Tibial nerve (tissue), 4 donors: ENCODE data around the gene PTPRG. TPM values are rescaled to one million over a fixed set of nuclear protein-coding genes. Genes with fewer than 3 reads are reported as not detected.

Experiments
- DNase-seq, 2 donors: peaks; one replicate each; pipeline ENCODE4 v3.0.0-alpha.2; 2019; ENCODE audit warnings: low spot score in 2 of 2
- H3K27ac ChIP-seq, 4 donors: fragments of 200-600 bp; sonication (generic) in 3 of 4; one replicate each; pipeline ENCODE4 v1.5.1; 2017 to 2019; ENCODE audit warnings: mild to moderate bottlenecking in 1 of 4
- H3K27me3 ChIP-seq, 2 donors: fragments of 200-600 bp; sonication (generic) in 1 of 2; one replicate each; pipeline versions ENCODE4 v1.5.1 to v1.6.0; 2017 to 2019
- H3K36me3 ChIP-seq, 3 donors: fragments of 200-600 bp; sonication (generic); one replicate each; pipeline ENCODE4 v1.5.1; 2018 to 2019
- H3K4me1 ChIP-seq, 4 donors: fragments of 200-600 bp; sonication (generic) in 3 of 4; one replicate each; pipeline ENCODE4 v1.5.1; 2017 to 2019
- H3K4me3 ChIP-seq, 4 donors: fragments of 200-600 bp; sonication (generic) in 3 of 4; one replicate each; pipeline ENCODE4 v1.5.1; 2017 to 2019; ENCODE audit warnings: mild to moderate bottlenecking in 1 of 4, moderate library complexity in 1 of 4
- H3K9me3 ChIP-seq, 4 donors: fragments of 200-600 bp; sonication (generic) in 3 of 4; one replicate each; pipeline ENCODE4 v1.5.1; 2017 to 2019
- EP300 ChIP-seq, 2 donors: sonication (generic); formaldehyde crosslinking; IDR thresholded peaks; one replicate each; pipeline ENCODE4 v1.6.1; 2017; ENCODE audit warnings: antibody characterized with exemption in 2 of 2, mild to moderate bottlenecking in 1 of 2
- POLR2A ChIP-seq, 2 donors: fragments of 450-650 bp; IDR thresholded peaks; one replicate each; pipeline ENCODE4 v1.6.1; 2017; ENCODE audit warnings: antibody characterized with exemption in 2 of 2, mild to moderate bottlenecking in 2 of 2, moderate library complexity in 2 of 2
- WGBS, 2 donors: methylation state at CpG; one replicate each; pipeline ENCODE4 v1.1.5; 2018; 5-methylcytosine and 5-hydroxymethylcytosine counted together
- total RNA-seq, 4 donors: library from RNA; depleted of rRNA; stranded (reverse); fragments of >200 nt; gene quantifications; one replicate each; pipeline ENCODE4 v1.1.0, GENCODE V29; 2016
- TF ChIP-seq, protein P1 (sequence below), 5 experiments: fragments of 200-600 bp in 3 of 5; fragments of 450-650 bp in 2 of 5; sonication (generic) in 3 of 5; IDR thresholded peaks; one replicate each; pipeline ENCODE4 v1.5.1; 2016 to 2019; ENCODE audit warnings: antibody characterized with exemption in 5 of 5, mild to moderate bottlenecking in 3 of 5, moderate library complexity in 2 of 5

Gene PTPRG
- total RNA-seq, 4 donors from 2014 or later, result 112 to 174 (median 121) TPM

DNA sequence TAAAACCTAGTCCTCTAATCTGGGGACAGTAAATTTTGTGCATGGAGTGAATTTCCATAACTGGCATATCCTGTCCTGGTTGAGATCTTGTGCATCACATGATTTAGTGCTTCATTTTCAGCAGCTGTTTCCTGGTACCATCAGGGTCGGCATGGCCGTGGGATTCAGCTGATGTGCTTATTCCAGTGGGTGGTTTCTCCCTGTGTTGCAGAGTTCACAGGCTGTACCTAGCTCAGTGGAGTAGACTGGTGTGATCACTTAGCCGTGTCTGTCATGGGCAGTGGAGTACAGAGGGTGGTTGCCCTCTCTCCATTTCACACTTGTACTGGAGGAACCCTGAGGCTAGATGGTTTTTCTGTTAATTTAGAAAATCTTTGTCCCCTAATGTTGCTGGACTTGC lies 228.5 kb downstream of the PTPRG start:
- DNase-seq, result no peak
- WGBS, 2 donors, result 49 to 63% methylated on average over 3 of the region's 3 CpGs
- Histone ChIP-seq H3K4me3 (no peak overlapping the region), H3K27me3 (no peaks in the 10 kb centered on the region), H3K4me1 (peaks cover 0 to 9% (median 0%) of the 10 kb centered on the region in 4 donors), H3K27ac (peak overlapping the region in 1 of 4 donors; percentile 51), H3K36me3 (no peaks in the 10 kb centered on the region), H3K9me3 (peaks cover 0 to 3% (median 0%) of the 10 kb centered on the region in 4 donors)
- TF ChIP-seq POLR2A (IDR thresholded peaks at IDR 0.05) (no peak), EP300 (IDR thresholded peaks at IDR 0.05) (no peak)
- TF ChIP-seq, protein P1, sequence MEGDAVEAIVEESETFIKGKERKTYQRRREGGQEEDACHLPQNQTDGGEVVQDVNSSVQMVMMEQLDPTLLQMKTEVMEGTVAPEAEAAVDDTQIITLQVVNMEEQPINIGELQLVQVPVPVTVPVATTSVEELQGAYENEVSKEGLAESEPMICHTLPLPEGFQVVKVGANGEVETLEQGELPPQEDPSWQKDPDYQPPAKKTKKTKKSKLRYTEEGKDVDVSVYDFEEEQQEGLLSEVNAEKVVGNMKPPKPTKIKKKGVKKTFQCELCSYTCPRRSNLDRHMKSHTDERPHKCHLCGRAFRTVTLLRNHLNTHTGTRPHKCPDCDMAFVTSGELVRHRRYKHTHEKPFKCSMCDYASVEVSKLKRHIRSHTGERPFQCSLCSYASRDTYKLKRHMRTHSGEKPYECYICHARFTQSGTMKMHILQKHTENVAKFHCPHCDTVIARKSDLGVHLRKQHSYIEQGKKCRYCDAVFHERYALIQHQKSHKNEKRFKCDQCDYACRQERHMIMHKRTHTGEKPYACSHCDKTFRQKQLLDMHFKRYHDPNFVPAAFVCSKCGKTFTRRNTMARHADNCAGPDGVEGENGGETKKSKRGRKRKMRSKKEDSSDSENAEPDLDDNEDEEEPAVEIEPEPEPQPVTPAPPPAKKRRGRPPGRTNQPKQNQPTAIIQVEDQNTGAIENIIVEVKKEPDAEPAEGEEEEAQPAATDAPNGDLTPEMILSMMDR (IDR thresholded peaks at IDR 0.05), result no peak

DNA sequence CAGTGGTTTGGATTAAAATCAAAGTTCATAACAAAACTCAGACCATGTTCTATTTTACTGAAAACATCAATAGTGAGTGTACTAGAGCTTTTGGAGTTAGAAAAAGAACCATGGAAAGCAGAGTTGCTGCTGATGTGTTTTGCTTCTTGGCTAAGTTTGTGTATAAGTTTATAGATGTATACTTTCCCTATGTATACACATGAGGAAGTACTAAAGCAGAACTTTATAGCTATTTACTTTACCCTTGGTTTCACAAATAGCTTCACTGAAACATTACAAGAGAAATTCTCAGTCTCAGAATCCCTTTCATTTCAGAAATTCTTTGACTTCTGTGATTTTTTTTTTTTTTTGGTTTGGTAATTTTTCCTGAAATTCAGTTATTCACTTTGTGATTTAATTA lies 229.0 kb downstream of the PTPRG start:
- no peak for DNase-seq
- Histone ChIP-seq H3K27me3 (no peaks in the 10 kb centered on the region), H3K9me3 (peaks cover 0 to 3% (median 0%) of the 10 kb centered on the region in 4 donors), H3K36me3 (no peaks in the 10 kb centered on the region), H3K4me3 (no peak overlapping the region), H3K4me1 (peaks cover 0 to 9% (median 0%) of the 10 kb centered on the region in 4 donors), H3K27ac (peak overlapping the region in 2 of 4 donors; percentile 6 to 51)
- no peak for TF ChIP-seq EP300 (IDR thresholded peaks at IDR 0.05)
- TF ChIP-seq, protein P1 (IDR thresholded peaks at IDR 0.05), result no peak
- TF ChIP-seq POLR2A (IDR thresholded peaks at IDR 0.05), result no peak

DNA sequence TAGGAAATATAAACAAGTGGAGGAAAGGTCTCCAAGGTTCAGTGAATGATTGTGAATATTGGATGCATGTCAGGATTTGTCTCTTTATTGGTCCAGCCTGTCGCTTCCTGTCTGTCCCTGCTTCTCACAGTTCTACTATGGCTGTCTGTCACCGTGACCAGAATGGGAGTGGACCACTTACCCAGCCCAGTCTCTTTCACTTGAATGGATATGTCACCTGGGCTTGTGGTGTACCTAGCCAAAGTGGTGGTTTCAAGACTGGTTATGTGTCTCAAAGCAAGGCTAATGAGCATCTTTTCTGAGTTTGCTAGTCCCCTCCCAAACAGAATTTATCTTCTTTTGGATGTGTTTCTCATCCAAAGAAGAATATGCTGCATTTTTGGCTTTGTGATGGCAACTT lies 231.7 kb downstream of the PTPRG start:
- DNase-seq, result no peak
- H3K27me3 ChIP-seq, result no peaks in the 10 kb centered on the region
- H3K9me3 ChIP-seq, result no peaks in the 10 kb centered on the region
- no peaks in the 10 kb centered on the region for H3K36me3 ChIP-seq
- H3K4me1 ChIP-seq, result peaks cover 0 to 13% (median 0%) of the 10 kb centered on the region in 4 donors
- 96 to 97% methylated on average over 2 of the region's 2 CpGs for WGBS, 2 donors
- H3K4me3 ChIP-seq, result no peak overlapping the region
- TF ChIP-seq POLR2A (IDR thresholded peaks at IDR 0.05) (no peak), EP300 (IDR thresholded peaks at IDR 0.05) (no peak)
- TF ChIP-seq, protein P1 (IDR thresholded peaks at IDR 0.05), result no peak
- H3K27ac ChIP-seq, result no peak overlapping the region

DNA sequence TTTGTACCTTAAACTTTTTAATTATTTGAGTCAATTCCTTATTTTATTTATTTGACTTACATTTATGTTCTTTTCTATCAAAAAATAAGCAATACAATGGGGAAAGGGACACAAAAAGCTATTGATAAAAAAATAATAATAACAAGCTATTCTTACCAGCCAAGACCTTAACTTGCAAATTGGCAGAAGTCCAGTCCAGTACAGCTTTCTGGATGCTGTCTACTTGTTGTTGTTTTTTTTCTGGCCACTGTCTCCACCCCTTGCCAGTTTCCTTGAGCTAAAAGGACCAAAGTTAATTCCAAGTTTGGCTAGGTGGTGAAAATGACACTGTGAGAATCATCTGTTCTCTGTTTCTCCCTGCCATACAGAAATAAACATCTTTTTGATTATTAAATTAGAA lies 232.2 kb downstream of the PTPRG start:
- TF ChIP-seq, protein P1 (IDR thresholded peaks at IDR 0.05), result no peak
- no peak for TF ChIP-seq POLR2A (IDR thresholded peaks at IDR 0.05)
- no peak for TF ChIP-seq EP300 (IDR thresholded peaks at IDR 0.05)
- no peaks in the 10 kb centered on the region for H3K9me3 ChIP-seq
- H3K4me1 ChIP-seq, result peaks cover 0 to 15% (median 0%) of the 10 kb centered on the region in 4 donors
- no peak overlapping the region for H3K27ac ChIP-seq
- H3K36me3 ChIP-seq, result no peaks in the 10 kb centered on the region
- DNase-seq, result no peak
- H3K4me3 ChIP-seq, result no peak overlapping the region
- no peaks in the 10 kb centered on the region for H3K27me3 ChIP-seq

DNA sequence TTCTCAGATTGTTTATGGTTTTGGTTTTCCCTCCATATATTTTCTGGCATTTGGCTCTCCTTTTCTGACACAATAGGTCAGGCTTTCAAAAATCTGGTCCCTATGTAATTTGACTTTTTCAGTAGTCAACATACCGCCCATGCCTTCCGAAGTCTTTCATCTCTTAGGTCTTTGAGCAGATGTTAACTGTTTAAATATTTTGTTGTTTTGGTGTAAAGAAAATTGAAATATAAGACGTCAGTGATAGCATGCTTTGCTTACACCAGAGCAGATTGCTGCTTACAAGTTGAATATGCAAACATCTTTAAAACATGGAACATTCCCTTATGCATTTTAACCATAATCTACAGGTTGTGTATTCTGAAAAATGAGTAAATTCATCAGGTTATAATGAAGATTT lies 233.0 kb downstream of the PTPRG start:
- H3K27me3 ChIP-seq, result no peaks in the 10 kb centered on the region
- H3K4me3 ChIP-seq, result no peak overlapping the region
- H3K27ac ChIP-seq, result no peak overlapping the region
- WGBS, 2 donors, result 82 to 84% methylated on average over 3 of the region's 3 CpGs
- no peaks in the 10 kb centered on the region for H3K9me3 ChIP-seq
- no peak for DNase-seq
- H3K36me3 ChIP-seq, result no peaks in the 10 kb centered on the region
- TF ChIP-seq EP300 (IDR thresholded peaks at IDR 0.05) (no peak), POLR2A (IDR thresholded peaks at IDR 0.05) (no peak)
- TF ChIP-seq, protein P1 (IDR thresholded peaks at IDR 0.05), result no peak
- H3K4me1 ChIP-seq, result peaks cover 0 to 15% (median 0%) of the 10 kb centered on the region in 4 donors
